MG63 (cell line): ENCODE results near the gene MMP15. TPM values are rescaled to one million over a fixed set of nuclear protein-coding genes. Genes with fewer than 3 reads are reported as not detected.
"Not testable (repeated sequence)": the region's sequence is repeated elsewhere in the genome, so short reads cannot be mapped to it uniquely, and the experiment has no call there.

Experiments
- DNase-seq: peaks from one replicate; pipeline ENCODE4 v3.0.0-alpha.2; 2020
- H3K27me3 ChIP-seq: fragments of 250-450 bp; sonication (Bioruptor Pico); 2 replicates; pipeline ENCODE4 v1.5.1; 2020; ENCODE audit warnings: mild to moderate bottlenecking, moderate library complexity
- H3K36me3 ChIP-seq: fragments of 250-450 bp; sonication (Bioruptor Pico); 2 replicates; pipeline ENCODE4 v1.5.1; 2020; ENCODE audit warnings: mild to moderate bottlenecking, moderate library complexity
- H3K4me3 ChIP-seq: fragments of 250-450 bp; sonication (Bioruptor Pico); 2 replicates; pipeline ENCODE4 v1.5.1; 2020; ENCODE audit warnings: mild to moderate bottlenecking, moderate library complexity
- H3K9me3 ChIP-seq: fragments of 250-450 bp; sonication (Bioruptor Pico); 2 replicates; pipeline ENCODE4 v1.5.1; 2020; ENCODE audit warnings: mild to moderate bottlenecking, moderate library complexity
- total RNA-seq: library from RNA; depleted of rRNA; stranded (reverse); fragments of >200 nt; shearing (Covaris generic); gene quantifications from 2 replicates; pipeline ENCODE4 v1.2.3, GENCODE V29; 2014; ENCODE audit warnings: low replicate concordance; rRNA removed

The MMP15 gene
- total RNA-seq, 1 experiment from 2014 or later = 14.5 TPM

- no peak for DNase-seq
- H3K36me3 ChIP-seq = no peaks in the 10 kb centered on the region
- no peak overlapping the region for H3K4me3 ChIP-seq
- H3K9me3 ChIP-seq = no peaks in the 10 kb centered on the region
- H3K27me3 ChIP-seq = no peaks in the 10 kb centered on the region
Measured at GRCh38 chr16:58082381-58082780, 56.8 kb downstream of the MMP15 start.

- Histone ChIP-seq H3K4me3 (no peak overlapping the region), H3K9me3 (no peaks in the 10 kb centered on the region), H3K27me3 (no peaks in the 10 kb centered on the region), H3K36me3 (no peaks in the 10 kb centered on the region)
- DNase-seq = no peak
Measured at GRCh38 chr16:58084635-58085034, 59.1 kb downstream of the MMP15 start.

- H3K36me3 ChIP-seq = no peaks in the 10 kb centered on the region
- no peaks in the 10 kb centered on the region for H3K9me3 ChIP-seq
- DNase-seq = no peak
- no peaks in the 10 kb centered on the region for H3K27me3 ChIP-seq
- H3K4me3 ChIP-seq = no peak overlapping the region
Measured at GRCh38 chr16:58085171-58085570, 59.6 kb downstream of the MMP15 start.

GRCh38 chr16:58085584-58086251, 60.2 kb downstream of the MMP15 start:
- H3K36me3 ChIP-seq = no peaks in the 10 kb centered on the region
- H3K4me3 ChIP-seq = no peak overlapping the region
- H3K9me3 ChIP-seq = no peaks in the 10 kb centered on the region
- DNase-seq = no peak
- H3K27me3 ChIP-seq = no peaks in the 10 kb centered on the region

DNA sequence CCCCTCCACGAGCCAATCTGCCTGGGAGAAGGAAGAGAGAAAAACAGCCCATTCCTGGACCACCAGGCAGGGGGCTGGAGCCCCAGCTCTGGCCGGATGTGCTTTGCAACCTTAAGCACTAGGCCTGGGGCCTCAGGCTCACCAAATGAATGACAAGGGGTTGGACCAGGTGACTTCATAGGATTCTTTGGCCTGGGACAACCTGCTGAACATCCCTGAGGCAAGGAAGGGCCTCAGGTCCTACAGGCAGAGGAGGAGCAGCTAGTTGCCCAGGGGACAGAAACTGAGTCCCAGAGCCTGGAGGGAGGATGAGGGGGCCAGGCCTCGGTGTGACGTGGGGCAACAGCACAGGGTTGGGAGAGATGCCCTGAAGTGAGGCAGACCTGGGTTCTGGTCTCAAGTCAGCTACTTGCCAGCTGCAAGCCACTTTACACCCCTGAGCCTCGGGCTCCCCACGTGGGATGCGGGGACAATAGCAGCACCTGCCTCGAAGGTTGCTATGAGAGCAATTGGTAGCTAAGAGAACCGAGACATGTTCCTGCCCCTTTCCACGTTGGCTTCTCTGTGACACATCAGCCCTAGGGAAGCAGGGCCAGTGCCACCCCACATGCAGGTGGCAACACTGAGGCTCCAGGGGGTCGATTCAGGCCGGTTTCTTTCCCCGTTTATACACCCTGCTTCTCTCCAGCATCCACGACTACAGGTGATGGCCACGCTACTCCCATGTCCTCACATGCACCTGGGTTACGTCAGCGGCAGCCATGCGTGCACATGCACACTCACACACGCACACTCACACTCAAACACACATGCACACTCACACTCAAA, 61.0 kb downstream of the MMP15 start:
- no peak overlapping the region for H3K4me3 ChIP-seq
- DNase-seq = no peak
- H3K36me3 ChIP-seq = no peaks in the 10 kb centered on the region
- peaks cover 6% of the 10 kb centered on the region; the same call in 1 of the 2 replicates for H3K27me3 ChIP-seq
- H3K9me3 ChIP-seq = no peaks in the 10 kb centered on the region

GRCh38 chr16:58087209-58087913, 61.8 kb downstream of the MMP15 start:
- Histone ChIP-seq H3K9me3 (no peaks in the 10 kb centered on the region), H3K36me3 (no peaks in the 10 kb centered on the region), H3K27me3 (peaks cover 13% of the 10 kb centered on the region; the same call in 1 of the 2 replicates), H3K4me3 (no peak overlapping the region)
- DNase-seq = no peak

- peaks cover 18% of the 10 kb centered on the region; the same call in 1 of the 2 replicates for H3K27me3 ChIP-seq
- H3K4me3 ChIP-seq = no peak overlapping the region
- DNase-seq = no peak
- H3K9me3 ChIP-seq = no peaks in the 10 kb centered on the region
- no peaks in the 10 kb centered on the region for H3K36me3 ChIP-seq
Measured at GRCh38 chr16:58088091-58088490, 62.5 kb downstream of the MMP15 start.

- H3K36me3 ChIP-seq, H3K9me3 ChIP-seq, H3K4me3 ChIP-seq, DNase-seq: not testable (repeated sequence)
- H3K27me3 ChIP-seq = peaks cover 18% of the 10 kb centered on the region; the same call in 1 of the 2 replicates
Measured at GRCh38 chr16:58090396-58090795, 64.8 kb downstream of the MMP15 start.

DNA sequence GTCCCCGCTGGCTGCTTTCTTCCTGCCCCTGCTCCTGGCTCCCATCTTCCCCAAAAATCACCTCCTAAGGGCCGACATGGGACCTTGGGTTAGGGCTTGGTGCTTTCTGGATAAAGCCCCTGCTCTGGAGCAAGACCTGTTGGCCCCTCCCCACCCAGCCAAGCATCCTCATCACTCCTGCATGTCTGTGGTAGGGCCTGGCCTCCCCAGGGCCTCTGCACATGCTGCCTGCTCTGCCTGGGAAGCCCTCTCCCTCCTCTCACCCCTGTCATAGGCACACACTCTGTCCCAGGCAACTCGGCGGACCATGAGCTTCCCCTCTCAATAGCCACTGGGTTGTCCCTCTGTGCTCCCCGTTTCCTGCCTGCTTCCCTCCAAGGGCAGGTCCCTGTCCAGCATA, 68.5 kb downstream of the MMP15 start:
- H3K36me3 ChIP-seq = no peaks in the 10 kb centered on the region
- H3K9me3 ChIP-seq = no peaks in the 10 kb centered on the region
- DNase-seq = no peak
- H3K27me3 ChIP-seq = peaks cover 18% of the 10 kb centered on the region; the same call in 1 of the 2 replicates
- no peak overlapping the region for H3K4me3 ChIP-seq

- Histone ChIP-seq H3K36me3 (no peaks in the 10 kb centered on the region), H3K9me3 (no peaks in the 10 kb centered on the region), H3K27me3 (peaks cover 18% of the 10 kb centered on the region; the same call in 1 of the 2 replicates), H3K4me3 (no peak overlapping the region)
- DNase-seq = no peak
Measured at GRCh38 chr16:58094791-58095574, 69.4 kb downstream of the MMP15 start.

- H3K36me3 ChIP-seq, H3K4me3 ChIP-seq, DNase-seq, H3K9me3 ChIP-seq: not testable (repeated sequence)
- peaks cover 18% of the 10 kb centered on the region; the same call in 1 of the 2 replicates for H3K27me3 ChIP-seq
Measured at GRCh38 chr16:58095575-58095960, 70.0 kb downstream of the MMP15 start.

DNA sequence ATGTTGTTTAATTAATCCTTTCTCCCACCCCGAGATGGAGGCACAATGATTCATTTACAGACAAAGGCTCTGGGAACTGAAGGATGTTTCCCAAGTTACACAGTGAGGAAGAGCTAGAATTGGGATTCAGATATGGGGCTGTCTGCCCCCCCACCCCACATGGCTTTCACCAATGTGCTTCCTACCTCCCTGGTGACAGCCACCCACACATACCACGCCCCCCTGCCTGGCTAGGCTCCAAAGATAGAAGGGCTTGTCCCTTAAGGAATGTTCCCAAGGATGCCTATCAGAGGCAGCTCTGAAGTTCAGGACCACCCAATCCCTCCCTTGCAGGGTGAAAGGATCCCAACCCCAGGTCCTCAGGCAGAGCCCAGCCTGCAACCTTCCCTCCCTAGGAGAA, 70.7 kb downstream of the MMP15 start:
- Histone ChIP-seq H3K9me3 (no peaks in the 10 kb centered on the region), H3K36me3 (no peaks in the 10 kb centered on the region)
- DNase-seq = peak; percentile 29

More for the DNA sequence above, 70.7 kb downstream of the MMP15 start:
- Histone ChIP-seq H3K27me3 (peaks cover 15% of the 10 kb centered on the region; the same call in 1 of the 2 replicates), H3K4me3 (no peak overlapping the region)

Other genes with a start within 250 kb of the MMP15 start
- gene KIFC3, start 223.3 kb upstream of the MMP15 start, total RNA-seq = 196 and 322 TPM in 2 replicates
- not detected in 2 replicates for gene CNGB1, start 54.6 kb upstream of the MMP15 start, total RNA-seq
- gene ZNF319, start 25.1 kb upstream of the MMP15 start, total RNA-seq = 9.3 and 15.5 TPM in 2 replicates
- gene USB1, start 24.3 kb upstream of the MMP15 start, total RNA-seq = 17.9 and 23.9 TPM in 2 replicates
- 205 and 286 TPM in 2 replicates for gene CFAP20, start 103.6 kb downstream of the MMP15 start, total RNA-seq
- 44.8 and 67.6 TPM in 2 replicates for gene CSNK2A2, start 172.4 kb downstream of the MMP15 start, total RNA-seq